SKM-1 (cell line): ENCODE results near the gene PAK3.

Experiments used
- DNase-seq: peaks from one replicate; lab custom pipeline; 2025; ENCODE audit not compliant: unreplicated experiment; lab: John Stamatoyannopoulos, UW

PAK3 gene

GRCh38 chrX:111257733-111258132 is 161.7 kb downstream of the PAK3 start:
- DNase-seq = no peak

- no peak for DNase-seq
Observed at GRCh38 chrX:111259559-111259958, 163.6 kb downstream of the PAK3 start.

- DNase-seq = no peak
Observed at GRCh38 chrX:111260451-111260850, 164.5 kb downstream of the PAK3 start.

- no peak for DNase-seq
Observed at GRCh38 chrX:111262086-111262485, 166.1 kb downstream of the PAK3 start.

GRCh38 chrX:111264385-111264784 is 168.4 kb downstream of the PAK3 start:
- DNase-seq = no peak

- DNase-seq = no peak
Observed at GRCh38 chrX:111265486-111265885, 169.5 kb downstream of the PAK3 start.

GRCh38 chrX:111268506-111268905 is 172.5 kb downstream of the PAK3 start:
- no peak for DNase-seq

GRCh38 chrX:111270339-111270738 is 174.3 kb downstream of the PAK3 start, which contains the start of gene CAPN6:
TSS of gene CAPN6 (minus strand) at chrX:111270483. CDS start at chrX:111263936, 6,547 bp downstream.
- no peak for DNase-seq
